Measurements from ENCODE around the gene CTIF.

CTIF gene

DNA sequence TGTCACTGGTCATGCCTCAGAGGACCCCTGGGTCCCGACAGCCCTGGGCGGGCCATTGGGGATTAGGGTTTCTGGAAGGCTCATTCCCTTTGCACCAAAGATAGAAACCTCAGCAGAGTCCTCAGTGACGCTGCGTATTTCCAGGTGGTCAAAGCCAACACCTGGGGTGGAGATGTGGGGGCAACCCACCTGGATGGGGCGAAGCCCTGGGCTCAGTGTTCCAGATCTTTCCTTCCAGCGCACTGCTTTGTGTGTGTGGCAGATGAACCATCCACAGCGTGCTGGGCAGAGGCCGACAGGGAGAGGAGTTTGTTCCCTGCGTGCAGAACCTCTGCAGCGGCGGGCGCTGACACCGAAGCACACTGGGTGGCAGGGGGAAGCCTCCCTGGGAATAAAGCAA lies 143.9 kb downstream of the CTIF start:
- no peak for DNase-seq (ENCODE audit: low read depth in 2 of 2)

DNA sequence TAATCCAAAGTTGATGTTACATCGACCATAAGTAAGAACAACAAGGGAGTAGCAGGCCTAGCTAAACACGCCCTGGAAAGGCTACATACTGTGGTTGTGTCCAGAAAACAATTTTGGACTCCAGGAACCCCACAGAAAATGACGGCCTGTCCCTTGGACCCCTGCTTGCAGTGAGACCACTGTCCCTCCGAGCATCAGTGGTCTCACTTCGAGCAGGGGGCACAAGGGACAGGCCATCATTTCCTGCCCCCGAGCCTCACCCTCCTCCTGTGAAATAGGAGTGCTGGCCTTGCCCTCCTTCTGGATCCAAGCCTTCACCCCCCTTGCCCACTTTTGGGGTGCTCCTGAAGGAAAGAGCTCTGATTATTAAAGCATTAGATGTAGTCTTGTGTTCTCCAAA lies 144.4 kb downstream of the CTIF start:
- DNase-seq (ENCODE audit: low read depth in 2 of 2): no peak

DNA sequence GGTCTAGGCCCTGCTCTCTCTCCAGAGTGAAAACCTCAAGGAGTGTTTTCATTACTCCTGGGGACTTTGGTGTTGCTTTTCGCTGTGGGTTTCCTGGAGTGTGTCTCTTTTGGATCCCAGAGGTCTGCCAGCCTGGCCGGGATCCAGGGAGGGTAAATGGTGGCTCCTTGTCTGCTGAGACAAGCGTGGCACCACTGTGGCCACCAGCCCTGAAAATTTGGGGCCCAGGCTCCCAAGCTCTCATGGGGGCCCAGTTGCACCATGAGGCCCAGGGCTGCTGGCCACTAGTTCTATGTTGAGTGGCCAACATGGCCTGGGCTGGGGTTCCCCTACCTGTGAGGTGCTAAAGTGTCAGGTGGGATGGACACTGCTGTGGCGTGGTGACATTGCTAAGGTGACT lies 144.8 kb downstream of the CTIF start:
- no peak for DNase-seq (ENCODE audit: low read depth in 2 of 2)

DNA sequence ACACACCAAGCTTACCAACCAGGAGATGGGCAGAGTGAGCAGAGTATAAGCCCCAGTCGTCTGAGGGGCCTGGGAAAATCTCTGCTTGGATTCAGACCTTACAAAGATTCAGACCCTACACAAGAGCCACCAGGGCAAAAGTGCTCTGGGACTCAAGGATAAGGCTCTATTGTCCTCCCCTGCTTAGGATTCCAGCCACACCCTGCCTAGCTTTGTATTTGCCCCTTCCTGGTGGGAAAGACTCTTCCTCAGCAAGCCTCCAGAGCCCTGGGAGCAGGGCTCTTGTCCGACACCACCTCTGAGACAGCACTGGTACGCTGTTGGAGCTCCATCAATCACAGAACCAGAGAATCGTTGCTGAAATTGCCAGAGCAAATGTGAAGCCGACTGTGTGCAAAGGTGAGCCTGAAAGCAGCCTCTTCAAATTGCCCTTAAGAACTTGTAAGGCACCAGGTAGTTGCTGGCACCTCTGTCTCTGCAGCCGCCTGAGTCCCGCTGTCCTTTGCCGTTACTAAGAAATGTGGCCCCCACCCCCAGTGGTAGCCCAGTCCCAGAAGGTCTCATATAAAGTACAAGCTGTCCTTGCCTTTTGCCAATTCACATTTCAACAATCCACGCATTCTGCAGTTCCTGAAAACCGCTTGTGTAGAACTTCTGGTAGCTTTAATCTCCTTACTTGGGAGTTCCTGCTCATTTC lies 148.7 kb downstream of the CTIF start:
- no peak for DNase-seq (ENCODE audit: low read depth in 2 of 2)

DNA sequence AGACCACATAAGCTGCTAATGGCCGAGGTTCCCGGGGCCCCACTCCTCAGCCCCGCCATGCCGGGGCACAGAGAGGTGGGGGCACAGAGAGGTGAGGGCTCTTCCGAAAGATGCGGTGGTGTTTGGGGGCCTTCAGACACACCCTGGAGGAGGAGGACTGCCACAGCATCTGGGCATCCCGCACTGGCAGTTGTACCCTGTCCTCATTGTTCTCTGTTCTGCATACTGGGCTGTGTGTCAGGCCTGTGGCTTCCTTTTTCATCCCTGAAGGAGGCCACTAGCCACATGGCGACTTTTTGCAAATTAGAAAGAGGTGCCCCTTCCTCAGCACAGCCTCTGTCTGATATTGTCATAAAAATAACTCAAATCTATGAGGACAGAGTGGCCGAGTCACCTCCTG lies 150.1 kb downstream of the CTIF start:
- DNase-seq (ENCODE audit: low read depth in 2 of 2): no peak

DNA sequence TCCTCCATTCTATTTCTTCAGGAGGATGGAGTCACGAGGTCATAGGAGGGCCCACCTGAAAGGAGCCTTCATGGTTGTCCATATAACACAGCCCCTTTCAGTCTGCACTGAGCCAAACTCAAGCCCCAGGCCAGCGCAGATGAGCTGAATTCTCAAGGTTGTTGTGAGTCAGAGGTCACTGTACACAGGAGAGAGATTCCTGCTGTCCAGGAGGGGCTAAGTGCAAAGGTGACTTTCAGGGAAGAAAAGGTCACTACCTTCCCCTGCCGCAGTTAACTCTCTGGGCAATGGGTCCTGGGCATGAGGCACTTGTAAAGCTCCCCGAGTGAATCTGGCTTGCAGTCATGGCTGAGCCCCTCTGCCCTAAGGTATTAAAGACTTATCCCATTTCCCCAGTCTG lies 150.7 kb downstream of the CTIF start:
- DNase-seq (ENCODE audit: low read depth in 2 of 2): no peak

DNA sequence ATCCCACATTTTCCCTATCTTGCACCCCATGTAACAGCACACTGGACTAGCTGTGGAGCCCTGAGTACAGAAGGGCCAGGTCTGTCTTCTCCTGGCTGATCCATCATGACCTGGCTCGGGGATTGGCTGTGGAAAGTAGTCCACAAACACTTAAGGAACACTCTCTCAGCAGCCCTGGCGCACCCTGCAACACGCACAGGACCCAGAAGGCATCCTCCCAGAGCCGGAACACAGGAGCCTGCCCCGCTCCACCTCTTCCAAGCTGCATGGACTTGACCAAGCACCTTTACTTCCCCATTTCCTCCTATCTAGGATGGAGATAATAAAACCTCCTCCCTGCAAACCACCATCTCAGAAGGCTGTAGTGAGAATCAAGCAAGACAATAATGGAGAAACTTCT lies 151.7 kb downstream of the CTIF start:
- no peak for DNase-seq (ENCODE audit: low read depth in 2 of 2)

DNA sequence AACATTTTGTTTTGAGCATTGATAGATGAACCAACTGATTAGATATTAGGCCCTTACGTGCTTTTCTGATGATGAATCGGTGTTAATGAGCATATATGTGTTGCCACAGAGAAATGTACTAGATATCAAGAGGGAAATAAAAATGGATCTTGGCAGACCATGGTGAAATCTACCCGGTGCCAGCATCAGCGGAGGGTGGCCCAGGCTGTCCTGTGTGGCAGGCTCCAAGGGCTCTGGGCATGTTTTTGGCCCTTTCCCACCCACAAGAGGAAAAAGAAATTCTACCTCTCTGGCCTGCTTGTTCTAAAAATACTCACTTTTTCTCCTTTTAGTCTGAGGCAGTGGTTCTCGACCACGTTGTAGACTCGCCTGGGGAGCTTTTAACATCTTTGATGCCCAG lies 154.2 kb downstream of the CTIF start:
- DNase-seq (ENCODE audit: low read depth in 2 of 2): no peak

DNA sequence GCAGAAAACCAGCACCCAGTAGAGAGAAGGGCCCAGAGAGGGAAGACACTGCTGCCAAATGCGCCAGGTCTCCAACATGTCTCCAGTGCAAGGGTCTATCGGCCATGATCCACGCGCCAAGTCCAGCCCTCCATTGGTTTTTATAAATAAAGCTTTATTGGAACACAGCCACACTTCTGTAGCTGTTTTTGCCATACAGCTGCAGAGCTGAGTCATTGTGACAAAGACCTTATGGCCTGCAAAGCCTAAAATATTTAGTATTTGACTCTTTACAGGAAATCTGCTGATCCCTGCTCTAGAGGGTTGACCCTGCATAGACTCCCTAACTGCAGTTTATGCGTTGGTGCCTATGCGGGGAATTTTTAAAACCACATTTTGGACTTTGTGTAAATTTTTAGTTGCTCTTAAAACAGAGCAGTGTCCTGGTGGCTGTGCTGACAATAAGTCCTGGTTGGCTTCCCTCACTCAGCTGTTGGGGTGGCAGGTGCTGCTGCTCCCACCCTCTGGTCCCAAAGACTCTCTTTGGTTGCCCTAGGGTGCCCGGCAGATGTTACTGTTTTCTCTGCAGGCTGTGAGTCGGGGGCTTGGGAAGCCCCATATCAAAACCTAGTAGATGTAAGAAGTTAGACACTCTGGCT lies 154.9 kb downstream of the CTIF start:
- no peak for DNase-seq (ENCODE audit: low read depth in 2 of 2)

- no peak for DNase-seq (ENCODE audit: low read depth in 2 of 2)
Observed at GRCh38 chr18:48694295-48694694, 155.5 kb downstream of the CTIF start.

GRCh38 chr18:48695671-48696070 lies 156.8 kb downstream of the CTIF start:
- no peak for DNase-seq (ENCODE audit: low read depth in 2 of 2)

GRCh38 chr18:48696218-48696617 lies 157.4 kb downstream of the CTIF start:
- DNase-seq (ENCODE audit: low read depth in 2 of 2): no peak

DNA sequence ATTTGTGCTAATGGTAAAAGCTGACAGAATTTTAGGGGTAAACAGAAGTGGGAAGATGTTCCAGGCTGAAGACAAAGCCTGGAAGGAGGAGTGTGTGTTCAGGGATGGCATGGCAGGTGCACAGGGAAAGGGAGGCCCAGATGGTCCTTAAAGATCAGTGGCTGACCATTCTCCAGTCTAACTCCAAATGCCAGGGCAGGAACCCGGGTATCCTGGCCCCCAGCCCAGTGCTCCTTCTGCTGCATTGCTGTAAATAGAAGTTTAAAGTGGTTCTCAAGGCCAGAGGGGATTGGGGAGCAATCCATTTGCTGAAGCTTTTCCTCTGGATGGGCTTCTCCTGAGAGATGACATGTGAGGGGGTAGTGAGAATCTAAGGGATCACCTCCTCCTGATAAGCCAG lies 158.6 kb downstream of the CTIF start:
- DNase-seq (ENCODE audit: low read depth in 2 of 2): no peak

DNA sequence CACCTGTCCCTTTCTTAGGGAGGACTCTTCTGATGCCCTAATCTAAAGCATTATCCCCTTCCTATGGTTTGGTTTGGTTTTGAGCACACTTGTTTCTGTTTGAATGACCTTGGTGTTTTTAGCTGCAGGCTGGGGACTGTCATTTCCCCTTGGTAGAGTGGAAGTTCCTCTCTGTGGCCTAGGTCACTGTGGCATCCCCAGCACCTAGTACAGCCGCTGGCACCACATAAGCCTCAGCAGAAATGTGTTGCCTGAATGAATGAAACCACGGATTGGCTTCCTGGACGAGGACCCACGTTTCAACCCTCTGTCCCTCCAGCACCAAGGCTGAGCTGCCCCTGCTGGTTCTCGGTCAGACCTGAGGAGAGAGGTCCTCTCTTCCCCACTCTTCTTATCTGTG lies 159.9 kb downstream of the CTIF start:
- DNase-seq (ENCODE audit: low read depth in 2 of 2): no peak

- no peak for DNase-seq (ENCODE audit: low read depth in 2 of 2)
Observed at GRCh38 chr18:48699761-48700160, 160.9 kb downstream of the CTIF start.

GRCh38 chr18:48700446-48700845 lies 161.6 kb downstream of the CTIF start:
- DNase-seq (ENCODE audit: low read depth in 2 of 2): no peak

GRCh38 chr18:48702346-48703027 lies 163.7 kb downstream of the CTIF start:
- no peak for DNase-seq (ENCODE audit: low read depth in 2 of 2)

- DNase-seq (ENCODE audit: low read depth in 2 of 2): no peak
Observed at GRCh38 chr18:48703028-48703386, 164.2 kb downstream of the CTIF start.

GRCh38 chr18:48703418-48703817 lies 164.6 kb downstream of the CTIF start:
- DNase-seq (ENCODE audit: low read depth in 2 of 2): no peak

GRCh38 chr18:48705043-48705442 lies 166.2 kb downstream of the CTIF start:
- DNase-seq (ENCODE audit: low read depth in 2 of 2): no peak

GRCh38 chr18:48705531-48705930 lies 166.7 kb downstream of the CTIF start:
- no peak for DNase-seq (ENCODE audit: low read depth in 2 of 2)

- no peak for DNase-seq (ENCODE audit: low read depth in 2 of 2)
Observed at GRCh38 chr18:48706731-48707130, 167.9 kb downstream of the CTIF start.

- DNase-seq (ENCODE audit: low read depth in 2 of 2): no peak
Observed at GRCh38 chr18:48707636-48708296, 168.9 kb downstream of the CTIF start.

Measured in stimulated activated CD8-positive, alpha-beta memory T cell treated with anti-CD3 and anti-CD28 coated beads, Interleukin-2, amount 100 ng/mL, for 1 hour (primary cell).